Thoracic aorta (tissue), 2 donors: Measurements from ENCODE around the gene KIAA0753. TPM values are rescaled to one million over a fixed set of nuclear protein-coding genes. Genes with fewer than 3 reads are reported as not detected.

Source experiments
- ATAC-seq: fragments of 150-250 bp; one replicate; pipeline ENCODE4 v1.8.0; 2017; ENCODE audit warnings: low read depth; ENCODE audit not compliant: insufficient number of reproducible peaks, low FRiP score
- DNase-seq: peaks from one replicate; pipeline ENCODE4 v3.0.0-alpha.2; 2020; ENCODE audit warnings: low spot score
- H3K27ac ChIP-seq, 2 donors: fragments of 200-600 bp; sonication (generic); 1 replicate in 1 of 2; 2 replicates in 1 of 2; pipeline ENCODE4 v1.5.1; 2016; ENCODE audit warnings: mild to moderate bottlenecking in 2 of 2, moderate library complexity in 2 of 2
- H3K27me3 ChIP-seq: fragments of 200-600 bp; sonication (generic); replicated peaks from 2 replicates; pipeline ENCODE4 v1.6.0; 2016; ENCODE audit warnings: mild to moderate bottlenecking; ENCODE audit not compliant: insufficient read depth
- H3K36me3 ChIP-seq: fragments of 200-600 bp; sonication (generic); one replicate; pipeline ENCODE4 v1.5.1; 2016
- H3K4me1 ChIP-seq, 2 donors: fragments of 200-600 bp; sonication (generic); 1 replicate in 1 of 2; 2 replicates in 1 of 2; pipeline versions ENCODE4 v1.5.1 to v1.6.0; 2016; ENCODE audit warnings: low read depth in 2 of 2, mild to moderate bottlenecking in 1 of 2; ENCODE audit not compliant: control insufficient read depth in 1 of 2
- H3K4me3 ChIP-seq: fragments of 200-600 bp; sonication (generic); 2 replicates; pipeline ENCODE4 v1.5.1; 2016; ENCODE audit warnings: mild to moderate bottlenecking
- H3K9me3 ChIP-seq: fragments of 200-600 bp; sonication (generic); 2 replicates; pipeline ENCODE4 v1.5.1; 2016
- total RNA-seq, 2 donors: library from RNA; depleted of rRNA; stranded (reverse); fragments of >200 nt; gene quantifications; one replicate each; pipeline versions ENCODE4 v1.1.0 to v1.2.3, GENCODE V29; 2016
- TF ChIP-seq, protein P1 (sequence below): fragments of 200-600 bp; sonication (generic); IDR thresholded peaks from one replicate; pipeline ENCODE4 v1.5.1; 2019; ENCODE audit warnings: antibody characterized with exemption

The KIAA0753 gene
- total RNA-seq, 2 donors from 2014 or later = 15.9 to 27.5 TPM

DNA sequence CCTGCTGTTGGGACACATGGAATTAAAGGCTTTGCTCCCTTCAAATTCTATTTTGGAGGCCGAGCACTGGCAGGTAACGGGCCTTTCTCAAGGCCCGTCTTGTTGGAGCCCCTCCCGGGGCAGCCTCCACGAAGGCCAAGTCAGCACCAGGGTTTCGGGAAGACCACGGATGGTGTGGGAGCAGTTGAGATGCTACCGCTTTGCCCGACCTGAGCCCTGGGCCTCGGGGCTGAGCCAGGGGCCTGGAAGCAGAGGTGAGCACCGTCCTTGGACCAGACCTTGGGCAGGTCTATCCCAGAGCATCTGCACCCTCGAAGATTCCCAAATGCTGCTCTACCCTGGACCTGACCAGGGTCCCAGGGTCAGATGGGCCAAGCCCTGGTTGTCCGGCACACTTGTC is 34.1 kb upstream of the KIAA0753 start:
- Histone ChIP-seq H3K4me1 (no peaks in the 10 kb centered on the region), H3K27me3 (no peaks in the 10 kb centered on the region), H3K9me3 (no peaks in the 10 kb centered on the region), H3K36me3 (no peaks in the 10 kb centered on the region), H3K4me3 (no peak overlapping the region), H3K27ac (no peak overlapping the region)
- TF ChIP-seq, protein P1, sequence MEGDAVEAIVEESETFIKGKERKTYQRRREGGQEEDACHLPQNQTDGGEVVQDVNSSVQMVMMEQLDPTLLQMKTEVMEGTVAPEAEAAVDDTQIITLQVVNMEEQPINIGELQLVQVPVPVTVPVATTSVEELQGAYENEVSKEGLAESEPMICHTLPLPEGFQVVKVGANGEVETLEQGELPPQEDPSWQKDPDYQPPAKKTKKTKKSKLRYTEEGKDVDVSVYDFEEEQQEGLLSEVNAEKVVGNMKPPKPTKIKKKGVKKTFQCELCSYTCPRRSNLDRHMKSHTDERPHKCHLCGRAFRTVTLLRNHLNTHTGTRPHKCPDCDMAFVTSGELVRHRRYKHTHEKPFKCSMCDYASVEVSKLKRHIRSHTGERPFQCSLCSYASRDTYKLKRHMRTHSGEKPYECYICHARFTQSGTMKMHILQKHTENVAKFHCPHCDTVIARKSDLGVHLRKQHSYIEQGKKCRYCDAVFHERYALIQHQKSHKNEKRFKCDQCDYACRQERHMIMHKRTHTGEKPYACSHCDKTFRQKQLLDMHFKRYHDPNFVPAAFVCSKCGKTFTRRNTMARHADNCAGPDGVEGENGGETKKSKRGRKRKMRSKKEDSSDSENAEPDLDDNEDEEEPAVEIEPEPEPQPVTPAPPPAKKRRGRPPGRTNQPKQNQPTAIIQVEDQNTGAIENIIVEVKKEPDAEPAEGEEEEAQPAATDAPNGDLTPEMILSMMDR = no peak
- DNase-seq = no peak
- ATAC-seq = no peak

DNA sequence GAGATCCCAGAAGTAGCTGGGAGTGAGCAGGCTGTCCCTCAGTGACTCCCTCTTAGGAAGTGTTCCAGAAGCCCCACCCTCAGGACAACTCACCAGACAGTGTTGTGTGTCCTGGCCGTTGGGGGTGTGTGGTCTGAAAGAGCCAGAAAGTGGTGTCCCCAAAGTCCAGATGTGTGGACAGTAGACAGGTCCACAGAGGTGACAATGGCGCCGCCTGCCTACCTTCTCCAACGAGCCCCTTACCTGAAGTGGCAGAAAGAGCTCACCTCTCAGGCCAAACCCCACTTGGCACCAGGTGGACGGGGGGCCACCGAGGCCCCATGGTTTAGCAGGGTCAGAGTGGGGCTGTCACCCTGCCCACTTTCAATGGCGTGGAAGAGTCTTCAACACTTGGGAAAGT is 30.9 kb upstream of the KIAA0753 start:
- no peaks in the 10 kb centered on the region for H3K4me1 ChIP-seq
- no peaks in the 10 kb centered on the region for H3K36me3 ChIP-seq
- DNase-seq = no peak
- ATAC-seq = no peak
- H3K4me3 ChIP-seq = no peak overlapping the region
- H3K27me3 ChIP-seq = no peaks in the 10 kb centered on the region
- TF ChIP-seq, protein P1 = no peak
- no peaks in the 10 kb centered on the region for H3K9me3 ChIP-seq
- H3K27ac ChIP-seq = no peak overlapping the region

DNA sequence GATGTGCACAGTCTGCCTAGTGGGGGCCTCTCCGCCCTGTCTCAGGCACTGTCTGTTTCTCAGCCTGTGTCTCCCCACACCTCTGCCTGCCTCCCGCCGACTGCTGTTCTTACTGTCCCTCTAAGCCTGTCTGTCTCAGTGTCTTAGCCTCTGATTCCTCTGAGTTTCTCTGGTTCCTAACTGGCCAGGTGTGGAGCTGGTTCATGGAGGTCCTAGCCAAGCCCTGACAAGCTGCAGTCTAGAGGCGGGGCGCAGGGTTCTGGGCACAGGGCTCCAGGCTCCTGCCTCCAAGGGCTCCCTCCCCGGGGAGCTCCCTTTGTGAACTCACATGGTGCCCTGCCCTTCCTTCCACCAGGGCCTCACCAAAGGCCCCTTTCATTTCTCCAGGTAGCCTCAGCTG is 30.5 kb upstream of the KIAA0753 start:
- DNase-seq (no peak), ATAC-seq (no peak)
- Histone ChIP-seq H3K27ac (no peak overlapping the region), H3K9me3 (no peaks in the 10 kb centered on the region), H3K36me3 (no peaks in the 10 kb centered on the region), H3K27me3 (no peaks in the 10 kb centered on the region), H3K4me1 (no peaks in the 10 kb centered on the region), H3K4me3 (no peak overlapping the region)
- TF ChIP-seq, protein P1 = no peak

DNA sequence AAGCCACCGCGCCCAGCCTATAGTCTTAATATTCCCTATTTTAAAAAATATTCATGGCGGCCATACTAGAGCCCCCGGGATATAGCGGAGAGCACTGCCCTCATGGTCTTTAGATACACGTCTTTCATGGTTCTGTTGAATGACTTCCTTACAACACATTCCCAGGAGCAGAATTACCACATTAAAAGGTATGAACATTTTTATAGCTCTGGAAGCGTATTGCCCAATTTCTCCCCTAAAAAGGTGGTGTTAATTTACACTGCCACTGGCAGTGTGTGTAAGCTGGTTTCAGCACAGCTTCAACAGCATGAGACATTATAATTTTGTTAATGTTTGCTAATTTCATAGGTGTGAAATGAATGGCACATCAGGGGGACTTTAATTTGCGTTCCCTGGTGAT is 30.1 kb upstream of the KIAA0753 start:
- Histone ChIP-seq H3K4me3 (no peak overlapping the region), H3K4me1 (no peaks in the 10 kb centered on the region), H3K27me3 (no peaks in the 10 kb centered on the region), H3K27ac (no peak overlapping the region), H3K9me3 (no peaks in the 10 kb centered on the region), H3K36me3 (no peaks in the 10 kb centered on the region)
- no peak for ATAC-seq
- TF ChIP-seq, protein P1 = no peak
- no peak for DNase-seq

DNA sequence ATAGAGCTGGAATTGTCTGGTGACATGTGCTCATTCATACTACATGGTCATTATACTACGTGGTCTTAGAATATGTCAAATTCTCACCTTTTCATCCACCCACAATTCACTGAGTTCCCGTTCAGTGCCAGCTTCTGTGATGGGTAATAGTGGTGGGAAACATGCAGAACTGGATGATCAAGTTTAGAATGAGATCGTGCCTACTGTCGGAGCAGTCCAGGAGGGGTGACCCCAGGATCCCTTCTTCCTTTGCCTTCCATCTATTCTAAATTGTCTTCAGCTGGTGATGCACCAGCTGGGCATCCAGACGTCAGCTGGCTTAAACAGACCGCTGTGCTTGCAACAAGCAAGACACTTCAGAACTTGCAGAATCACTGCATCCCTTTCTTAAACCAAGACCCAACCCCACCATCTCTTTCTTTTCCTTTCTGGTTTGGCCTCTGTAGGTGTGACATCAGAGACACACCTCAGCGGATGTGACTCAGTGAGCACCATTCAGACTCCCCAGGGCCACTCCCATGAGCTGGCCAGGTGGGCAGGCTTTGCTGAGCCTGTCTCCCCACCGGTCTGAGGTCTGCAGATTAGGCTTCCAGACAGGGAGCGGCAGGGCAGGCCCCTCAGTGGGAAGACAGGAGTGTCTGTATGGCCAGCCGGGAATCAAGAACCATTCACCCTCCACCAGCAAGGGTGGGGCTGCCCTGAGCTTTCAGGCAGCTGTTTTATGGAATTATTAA is 29.1 kb upstream of the KIAA0753 start:
- Histone ChIP-seq H3K4me1 (no peaks in the 10 kb centered on the region), H3K27me3 (no peaks in the 10 kb centered on the region), H3K9me3 (no peaks in the 10 kb centered on the region), H3K27ac (no peak overlapping the region), H3K4me3 (no peak overlapping the region), H3K36me3 (no peaks in the 10 kb centered on the region)
- DNase-seq = no peak
- ATAC-seq = no peak
- TF ChIP-seq, protein P1 = no peak
